Measurements from ENCODE around the gene ARHGEF4. TPM values are rescaled to one million over a fixed set of nuclear protein-coding genes. Genes with fewer than 3 reads are reported as not detected.

The ARHGEF4 gene
- total RNA-seq, 2 donors from 2014 or later, result 2.8 to 6.5 TPM

GRCh38 chr2:130957915-130958314 lies 121.2 kb downstream of the ARHGEF4 start:
- Histone ChIP-seq H3K27me3 (replicated peaks; ENCODE audit: insufficient read depth) (no peaks in the 10 kb centered on the region), H3K4me1 (ENCODE audit: control insufficient read depth in 1 of 2, low read depth in 2 of 2) (no peaks in the 10 kb centered on the region), H3K27ac (no peak overlapping the region), H3K4me3 (no peak overlapping the region), H3K9me3 (peaks cover 13% of the 10 kb centered on the region), H3K36me3 (no peaks in the 10 kb centered on the region)
- no peak for ATAC-seq (ENCODE audit: insufficient number of reproducible peaks, low FRiP score, low read depth)
- TF ChIP-seq CTCF (IDR thresholded peaks at IDR 0.05), result no peak
- no peak for DNase-seq (ENCODE audit: low spot score)

GRCh38 chr2:130963196-130963848 lies 126.6 kb downstream of the ARHGEF4 start:
- Histone ChIP-seq H3K9me3 (no peaks in the 10 kb centered on the region), H3K27ac (no peak overlapping the region), H3K27me3 (replicated peaks; ENCODE audit: insufficient read depth) (no peaks in the 10 kb centered on the region), H3K4me3 (no peak overlapping the region), H3K4me1 (ENCODE audit: control insufficient read depth in 1 of 2, low read depth in 2 of 2) (peaks cover 0 to 6% of the 10 kb centered on the region in 2 donors), H3K36me3 (no peaks in the 10 kb centered on the region)
- DNase-seq (ENCODE audit: low spot score) (no peak), ATAC-seq (ENCODE audit: insufficient number of reproducible peaks, low FRiP score, low read depth) (no peak)
- TF ChIP-seq CTCF (IDR thresholded peaks at IDR 0.05), result no peak

GRCh38 chr2:130963849-130964793 lies 127.4 kb downstream of the ARHGEF4 start:
- no peaks in the 10 kb centered on the region for H3K9me3 ChIP-seq
- no peak overlapping the region for H3K27ac ChIP-seq
- peaks cover 0 to 6% of the 10 kb centered on the region in 2 donors for H3K4me1 ChIP-seq (ENCODE audit: control insufficient read depth in 1 of 2, low read depth in 2 of 2)
- no peak for DNase-seq (ENCODE audit: low spot score)
- no peaks in the 10 kb centered on the region for H3K36me3 ChIP-seq
- no peaks in the 10 kb centered on the region for H3K27me3 ChIP-seq (replicated peaks; ENCODE audit: insufficient read depth)
- no peak for TF ChIP-seq CTCF (IDR thresholded peaks at IDR 0.05)
- ATAC-seq (ENCODE audit: insufficient number of reproducible peaks, low FRiP score, low read depth), result no peak
- peak overlapping the region; percentile 25 for H3K4me3 ChIP-seq

- no peak for TF ChIP-seq CTCF (IDR thresholded peaks at IDR 0.05)
- DNase-seq (ENCODE audit: low spot score) (no peak), ATAC-seq (ENCODE audit: insufficient number of reproducible peaks, low FRiP score, low read depth) (no peak)
- no peaks in the 10 kb centered on the region for H3K9me3 ChIP-seq
- no peaks in the 10 kb centered on the region for H3K36me3 ChIP-seq
- no peaks in the 10 kb centered on the region for H3K27me3 ChIP-seq (replicated peaks; ENCODE audit: insufficient read depth)
- H3K4me1 ChIP-seq (ENCODE audit: control insufficient read depth in 1 of 2, low read depth in 2 of 2), result peaks cover 0 to 6% of the 10 kb centered on the region in 2 donors
- no peak overlapping the region for H3K27ac ChIP-seq
- no peak overlapping the region for H3K4me3 ChIP-seq
These were observed 128.2 kb downstream of the ARHGEF4 start for GRCh38 chr2:130964931-130965330.

GRCh38 chr2:130966149-130966774 lies 129.5 kb downstream of the ARHGEF4 start:
- H3K36me3 ChIP-seq, result no peaks in the 10 kb centered on the region
- H3K27ac ChIP-seq, result no peak overlapping the region
- ATAC-seq (ENCODE audit: insufficient number of reproducible peaks, low FRiP score, low read depth) (no peak), DNase-seq (ENCODE audit: low spot score) (no peak)
- peaks cover 0 to 6% of the 10 kb centered on the region in 2 donors for H3K4me1 ChIP-seq (ENCODE audit: control insufficient read depth in 1 of 2, low read depth in 2 of 2)
- no peak overlapping the region for H3K4me3 ChIP-seq
- no peaks in the 10 kb centered on the region for H3K27me3 ChIP-seq (replicated peaks; ENCODE audit: insufficient read depth)
- no peak for TF ChIP-seq CTCF (IDR thresholded peaks at IDR 0.05)
- H3K9me3 ChIP-seq, result no peaks in the 10 kb centered on the region

All from thoracic aorta (tissue), 2 donors.